Keratinocyte (primary cell): ENCODE measurements around the gene FBXO31. TPM values are rescaled to one million over a fixed set of nuclear protein-coding genes. Genes with fewer than 3 reads are reported as not detected.

Source experiments
- DNase-seq: peaks from one replicate; pipeline ENCODE4 v3.0.0-alpha.2; 2011; ENCODE audit warnings: low read depth, missing footprints, low spot score
- FAIRE-seq: peaks from 2 replicates; lab custom pipeline; 2011; peaks lifted over from hg19 to GRCh38; lab: Jason Lieb, UNC
- H2AFZ ChIP-seq: 2 replicates; pipeline ENCODE4 v1.6.0; 2012; ENCODE audit warnings: low read length, control low read depth, inconsistent platforms; ENCODE audit not compliant: control insufficient read depth
- H3K27ac ChIP-seq: 2 replicates; pipeline ENCODE4 v1.5.1; 2011; ENCODE audit warnings: low read length; ENCODE audit not compliant: control insufficient read depth, insufficient read depth
- H3K27me3 ChIP-seq: 3 replicates; pipeline ENCODE4 v1.6.0; 2011; ENCODE audit warnings: low read length; ENCODE audit not compliant: control insufficient read depth, insufficient read depth; ENCODE audit errors: extremely low read depth
- H3K36me3 ChIP-seq, 2 experiments: 2 replicates in 1 of 2; 3 replicates in 1 of 2; pipeline ENCODE4 v1.5.1; 2011; ENCODE audit warnings: low read length in 2 of 2, mild to moderate bottlenecking in 1 of 2; ENCODE audit not compliant: control insufficient read depth in 2 of 2, insufficient read depth in 2 of 2; ENCODE audit errors: extremely low read depth in 1 of 2
- H3K4me1 ChIP-seq: 3 replicates; pipeline ENCODE4 v1.5.1; 2011; ENCODE audit warnings: low read length; ENCODE audit not compliant: control insufficient read depth, insufficient read depth; ENCODE audit errors: extremely low read depth
- H3K4me2 ChIP-seq: 3 replicates; pipeline ENCODE4 v1.6.0; 2011; ENCODE audit warnings: low read depth, low read length; ENCODE audit not compliant: control insufficient read depth, insufficient read depth; ENCODE audit errors: extremely low read depth
- H3K4me3 ChIP-seq, 3 experiments: fragments of 200-600 bp in 1 of 3; sonication (generic) in 1 of 3; 2 replicates in 2 of 3; 3 replicates in 1 of 3; pipeline ENCODE4 v1.5.1; 2011 to 2016; ENCODE audit warnings: low read length in 3 of 3, mild to moderate bottlenecking in 3 of 3, control low read depth in 2 of 3, inconsistent platforms in 1 of 3, low read depth in 1 of 3, mixed read lengths in 1 of 3, mixed run types in 1 of 3, moderate library complexity in 1 of 3; ENCODE audit not compliant: control insufficient read depth in 2 of 3, insufficient read depth in 2 of 3; ENCODE audit errors: extremely low read depth in 1 of 3
- H3K79me2 ChIP-seq: 2 replicates; pipeline ENCODE4 v1.6.0; 2012; ENCODE audit warnings: low read length; ENCODE audit not compliant: control insufficient read depth, insufficient read depth
- H3K9ac ChIP-seq: 3 replicates; pipeline ENCODE4 v1.6.0; 2011; ENCODE audit warnings: low read length; ENCODE audit not compliant: control insufficient read depth, insufficient read depth; ENCODE audit errors: extremely low read depth
- H3K9me1 ChIP-seq: 3 replicates; pipeline ENCODE4 v1.6.0; 2011; ENCODE audit warnings: low read length; ENCODE audit not compliant: control insufficient read depth, insufficient read depth; ENCODE audit errors: extremely low read depth
- H3K9me3 ChIP-seq: 2 replicates; pipeline ENCODE4 v1.5.1; 2012; ENCODE audit warnings: low read depth, low read length; ENCODE audit not compliant: control insufficient read depth
- H4K20me1 ChIP-seq: 3 replicates; pipeline ENCODE4 v1.6.0; 2011; ENCODE audit warnings: low read length; ENCODE audit not compliant: control insufficient read depth, insufficient read depth; ENCODE audit errors: extremely low read depth
- EZH2 ChIP-seq: IDR thresholded peaks from one replicate; pipeline ENCODE4 v1.6.1; 2012; ENCODE audit warnings: inconsistent platforms, mild to moderate bottlenecking, low read length, moderate library complexity
- dilution Hi-C: fragments of 300-500 bp; cut with MboI; formaldehyde crosslinking; loops from one replicate; pipeline ENCODE4 v1.7.0; 2020; ENCODE audit warnings: low sequenced_read_pairs; ENCODE audit not compliant: extremely low pct_ligation_motif_present
- polyA plus RNA-seq, 5 experiments: library from polyadenylated mRNA; depleted of rRNA in 3 of 5; stranded (reverse) in 3 of 5; stranded (forward) in 1 of 5; unstranded in 1 of 5; fragments of >200 nt; gene quantifications; 1 replicate in 1 of 5; 2 replicates in 3 of 5; 3 replicates in 1 of 5; pipeline versions ENCODE4 v1.2.1 to v1.2.3, GENCODE V29; 2011 to 2012; ENCODE audit warnings: missing spikeins in 2 of 5, low read depth in 1 of 5, low replicate concordance in 1 of 5
- TF ChIP-seq, protein P1 (sequence below), 3 experiments: IDR thresholded peaks in 1 of 3; conservative IDR thresholded peaks in 1 of 3; optimal IDR thresholded peaks in 1 of 3; 2 replicates in 2 of 3; 3 replicates in 1 of 3; pipeline versions ENCODE3 to v1.5.1; 2011; ENCODE audit warnings: low read length in 3 of 3, mild to moderate bottlenecking in 3 of 3, moderate library complexity in 2 of 3, control low read depth in 1 of 3, inconsistent platforms in 1 of 3; ENCODE audit not compliant: insufficient read depth in 2 of 3; ENCODE audit errors: extremely low read depth in 1 of 3

Gene FBXO31
- polyA plus RNA-seq, 1 donor (not counting 4 experiments of a cell fraction or from before 2014, with no cell fraction given) = 17.0 TPM

DNA sequence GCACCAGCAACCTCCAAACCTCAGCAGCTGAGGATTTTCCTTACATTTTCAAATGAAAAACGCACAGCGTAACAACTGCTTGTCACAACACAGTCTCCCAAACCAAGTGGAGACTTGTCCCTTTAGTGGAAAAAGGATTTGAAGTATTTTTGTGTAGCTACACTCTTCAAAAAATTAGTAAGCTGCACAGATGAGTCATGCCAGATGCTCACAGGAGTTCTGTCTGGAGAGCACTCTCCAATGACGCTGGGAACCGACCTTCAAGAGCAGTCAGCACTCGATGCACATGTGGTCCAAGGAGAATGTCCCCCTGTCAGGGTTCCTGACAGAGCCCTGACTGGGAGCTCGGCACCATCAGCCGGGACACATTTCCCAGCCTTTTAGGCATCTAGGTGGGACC lies 48.4 kb upstream of the FBXO31 start:
- Histone ChIP-seq H3K9ac (peak overlapping the region; percentile 19), H3K4me3 (peak overlapping the region in 1 of 3 experiments; percentile 18), H3K79me2 (peaks cover 14% of the 10 kb centered on the region), H3K9me1 (peaks cover 6% of the 10 kb centered on the region), H4K20me1 (peaks cover 5% of the 10 kb centered on the region), H3K9me3 (no peaks in the 10 kb centered on the region), H3K27me3 (no peaks in the 10 kb centered on the region), H3K4me1 (peaks cover 28% of the 10 kb centered on the region), H3K27ac (peak overlapping the region; percentile 13), H2AFZ (no peak overlapping the region), H3K36me3 (peaks cover 4 to 5% of the 10 kb centered on the region in 2 experiments), H3K4me2 (peak overlapping the region; percentile 59)
- dilution Hi-C loops = no loop called here
- FAIRE-seq (peak; percentile 93), DNase-seq (peak; percentile 19)
- TF ChIP-seq, protein P1, sequence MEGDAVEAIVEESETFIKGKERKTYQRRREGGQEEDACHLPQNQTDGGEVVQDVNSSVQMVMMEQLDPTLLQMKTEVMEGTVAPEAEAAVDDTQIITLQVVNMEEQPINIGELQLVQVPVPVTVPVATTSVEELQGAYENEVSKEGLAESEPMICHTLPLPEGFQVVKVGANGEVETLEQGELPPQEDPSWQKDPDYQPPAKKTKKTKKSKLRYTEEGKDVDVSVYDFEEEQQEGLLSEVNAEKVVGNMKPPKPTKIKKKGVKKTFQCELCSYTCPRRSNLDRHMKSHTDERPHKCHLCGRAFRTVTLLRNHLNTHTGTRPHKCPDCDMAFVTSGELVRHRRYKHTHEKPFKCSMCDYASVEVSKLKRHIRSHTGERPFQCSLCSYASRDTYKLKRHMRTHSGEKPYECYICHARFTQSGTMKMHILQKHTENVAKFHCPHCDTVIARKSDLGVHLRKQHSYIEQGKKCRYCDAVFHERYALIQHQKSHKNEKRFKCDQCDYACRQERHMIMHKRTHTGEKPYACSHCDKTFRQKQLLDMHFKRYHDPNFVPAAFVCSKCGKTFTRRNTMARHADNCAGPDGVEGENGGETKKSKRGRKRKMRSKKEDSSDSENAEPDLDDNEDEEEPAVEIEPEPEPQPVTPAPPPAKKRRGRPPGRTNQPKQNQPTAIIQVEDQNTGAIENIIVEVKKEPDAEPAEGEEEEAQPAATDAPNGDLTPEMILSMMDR (optimal IDR thresholded peaks at IDR 0.05 in 1 of 3, IDR thresholded peaks at IDR 0.05 in 1 of 3, conservative IDR thresholded peaks at IDR 0.05 in 1 of 3; ENCODE audit: extremely low read depth in 1 of 3, insufficient read depth in 2 of 3, low read length in 3 of 3) = no peak
- TF ChIP-seq EZH2 = no peak

- no peak overlapping the region for H3K9ac ChIP-seq
These were observed 43.0 kb upstream of the FBXO31 start for GRCh38 chr16:87426423-87427215.

More at GRCh38 chr16:87426423-87427215, 43.0 kb upstream of the FBXO31 start:
- H4K20me1 ChIP-seq = peaks cover 1% of the 10 kb centered on the region
- H2AFZ ChIP-seq = no peak overlapping the region
- no peak for DNase-seq
- H3K4me1 ChIP-seq = peaks cover 3% of the 10 kb centered on the region
- H3K36me3 ChIP-seq = peaks cover 16% of the 10 kb centered on the region in 2 experiments
- no peak for TF ChIP-seq EZH2
- TF ChIP-seq, protein P1 (optimal IDR thresholded peaks at IDR 0.05 in 1 of 3, IDR thresholded peaks at IDR 0.05 in 1 of 3, conservative IDR thresholded peaks at IDR 0.05 in 1 of 3; ENCODE audit: extremely low read depth in 1 of 3, insufficient read depth in 2 of 3, low read length in 3 of 3) = no peak
- no peak overlapping the region for H3K27ac ChIP-seq
- no peak overlapping the region for H3K4me3 ChIP-seq
- H3K4me2 ChIP-seq = no peak overlapping the region
- H3K79me2 ChIP-seq = peaks cover 2% of the 10 kb centered on the region
- dilution Hi-C loops = no loop called here
- no peaks in the 10 kb centered on the region for H3K9me3 ChIP-seq
- no peak for FAIRE-seq
- no peaks in the 10 kb centered on the region for H3K27me3 ChIP-seq
- peaks cover 4% of the 10 kb centered on the region for H3K9me1 ChIP-seq
